ENCODE measurements around the gene CDC42EP1. TPM values are rescaled to one million over a fixed set of nuclear protein-coding genes. Genes with fewer than 3 reads are reported as not detected.
A peak's percentile ranks its signal among the peaks of the same experiment; 100 is the strongest.

CDC42EP1 gene, protein sequence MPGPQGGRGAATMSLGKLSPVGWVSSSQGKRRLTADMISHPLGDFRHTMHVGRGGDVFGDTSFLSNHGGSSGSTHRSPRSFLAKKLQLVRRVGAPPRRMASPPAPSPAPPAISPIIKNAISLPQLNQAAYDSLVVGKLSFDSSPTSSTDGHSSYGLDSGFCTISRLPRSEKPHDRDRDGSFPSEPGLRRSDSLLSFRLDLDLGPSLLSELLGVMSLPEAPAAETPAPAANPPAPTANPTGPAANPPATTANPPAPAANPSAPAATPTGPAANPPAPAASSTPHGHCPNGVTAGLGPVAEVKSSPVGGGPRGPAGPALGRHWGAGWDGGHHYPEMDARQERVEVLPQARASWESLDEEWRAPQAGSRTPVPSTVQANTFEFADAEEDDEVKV
- total RNA-seq (2022) (75.0 and 76.1 TPM in 2 replicates), Bru-seq, nascent RNA (percentile 84 among the genes with signal in this experiment), BruChase-seq, experiment 1, labeled RNA remaining after a 2-hour chase (percentile 86 among the genes with signal in this experiment), BruChase-seq, experiment 2, labeled RNA remaining after a 6-hour chase (percentile 86 among the genes with signal in this experiment)
- long read RNA-seq, transcript CDC42EP1-201 (3 exons, 2,181 nt): major isoform, 64 of 137 reads
- long read RNA-seq, partial matches to known transcripts: 51 of 137 reads
- long read RNA-seq, other reads (novel, unspliced or antisense): 22 of 137 reads

DNA sequence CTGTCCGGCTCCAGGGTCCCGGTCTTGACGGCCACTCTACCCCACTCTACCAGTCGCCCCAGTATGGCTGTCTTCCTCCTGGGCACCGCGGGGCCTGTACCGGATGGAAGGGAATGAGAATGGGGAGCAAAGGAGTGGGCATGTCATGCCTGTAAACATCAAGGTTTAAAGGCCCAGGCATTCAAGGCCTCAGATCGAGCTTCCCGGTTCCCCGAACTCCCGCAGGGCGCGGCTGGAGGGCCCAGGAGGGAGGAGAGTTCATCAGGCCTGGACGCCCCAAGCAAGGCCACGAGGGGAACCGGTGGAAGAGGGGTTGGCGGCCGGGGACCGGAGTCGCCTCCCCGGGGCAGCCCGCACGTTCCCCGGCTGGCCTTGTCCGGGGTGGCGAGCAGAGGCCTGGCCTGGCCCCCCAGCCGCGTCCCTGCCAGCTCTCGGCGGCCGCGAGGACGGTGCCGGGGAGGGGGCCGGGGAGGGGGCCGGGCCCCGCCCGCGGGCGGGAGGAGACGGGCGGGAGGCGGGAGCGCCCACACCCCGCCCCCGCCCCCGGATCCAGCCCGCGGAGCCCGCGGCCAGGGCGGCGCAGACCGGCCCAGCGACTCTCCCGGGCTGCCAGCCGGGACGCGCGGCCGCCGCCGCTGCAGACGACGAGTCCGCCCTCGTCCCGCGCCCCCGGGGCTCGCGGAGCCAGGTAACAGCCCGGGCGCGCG is at the start of gene CDC42EP1:
Gene CDC42EP1 (plus strand): TSS at position 580 of the 707 bp plus-strand sequence. CDS start 5,870 bp downstream, outside the sequence.
- intact Hi-C loops (cut with micrococcal nuclease; ENCODE audit: unreplicated experiment): no loop called here
- no peaks in the 10 kb centered on the region for H3K27me3 ChIP-seq (replicated peaks; ENCODE audit: control insufficient read depth, insufficient read depth, low read length)
- CTCF ChIA-PET: interaction anchor here (0.9 to 1.2 kb wide), 3 partner anchors 9 to 32 kb away, joined by 3 to 4 read pairs (median 3); no protein-coding TSS in a partner anchor
- POLR2A ChIA-PET: interaction anchor here (0.6 to 1.1 kb wide), 5 partner anchors 13 to 65 kb away, joined by 3 to 7 read pairs (median 6); partner anchors contain the start of gene LGALS2
- BruUV-seq (replicated peaks): TSS peak; percentile 67
- Mint-ChIP-seq H3K4me3 (ENCODE audit: unreplicated experiment) (peak within 1 kb of the TSS; percentile 76), H3K4me1 (ENCODE audit: low read depth, unreplicated experiment) (peaks cover 31% of the 10 kb centered on the region), H3K27ac (ENCODE audit: unreplicated experiment) (peak within 1 kb of the TSS; percentile 70), H3K9me3 (ENCODE audit: unreplicated experiment) (no peaks in the 10 kb centered on the region), H3K27me3 (ENCODE audit: insufficient read depth, unreplicated experiment) (no peaks in the 10 kb centered on the region), H3K36me3 (ENCODE audit: insufficient read depth, unreplicated experiment) (peaks cover 38% of the 10 kb centered on the region)
- H3K4me1 ChIP-seq: peaks cover 50% of the 10 kb centered on the region
- H3K36me3 ChIP-seq (ENCODE audit: control insufficient read depth, insufficient read depth, low read length): no peaks in the 10 kb centered on the region
- TF ChIP-seq CTCF (IDR thresholded peaks at IDR 0.05; ENCODE audit: insufficient read depth in 1 of 2, low read depth in 1 of 2, low read length in 1 of 2, severe bottlenecking in 1 of 2, unreplicated experiment in 1 of 2): no peak
- no peaks in the 10 kb centered on the region for H3K9me3 ChIP-seq
- H3K4me3 ChIP-seq (ENCODE audit: low read depth, low read length): peak within 1 kb of the TSS; percentile 81
- DNase-seq: peak; percentile 64 to 75

DNA sequence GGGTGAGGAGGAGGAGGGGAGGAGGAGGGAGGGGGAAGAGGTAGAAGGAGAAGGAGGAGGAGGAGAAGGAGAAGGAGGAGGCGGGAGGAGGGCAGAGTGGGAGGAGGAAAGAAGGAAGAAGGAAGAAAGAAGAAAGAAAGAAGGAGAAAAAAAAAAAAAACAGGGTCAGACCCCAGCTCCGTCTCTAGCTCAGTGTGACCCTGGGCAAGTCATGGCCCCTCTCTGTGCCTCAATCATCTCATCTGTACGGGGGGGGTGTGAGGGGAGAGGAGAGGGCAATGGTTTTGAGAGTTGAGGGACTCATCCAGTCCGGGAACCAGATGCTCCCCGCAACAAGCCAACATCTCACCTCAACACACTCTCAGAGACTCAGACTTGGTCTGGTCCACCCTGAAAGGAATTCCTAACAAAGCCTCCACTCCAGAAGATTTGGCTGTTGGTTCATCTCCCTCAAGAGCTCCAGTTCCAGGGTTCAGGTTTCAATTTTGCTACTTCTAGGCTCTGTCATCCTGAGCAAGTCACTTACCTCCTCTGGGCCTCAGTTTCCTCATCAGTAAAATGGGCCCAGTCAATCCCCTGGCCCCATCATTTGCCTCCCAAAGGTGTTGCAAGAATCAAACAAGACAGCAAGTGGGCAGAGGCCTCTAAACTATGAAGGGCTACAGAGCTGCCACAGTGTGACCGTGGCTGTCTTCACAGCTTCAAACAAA is 48.7 kb upstream of the CDC42EP1 start:
- H3K4me1 ChIP-seq: peaks cover 37% of the 10 kb centered on the region
- DNase-seq: no peak
- ChIA-PET CTCF (interaction anchor here (1.1 to 2.0 kb wide), 5 partner anchors 10 to 132 kb away, joined by 3 to 11 read pairs (median 8); no protein-coding TSS in a partner anchor), POLR2A (interaction anchor here (1.9 kb wide), 1 partner anchor 9 kb away, joined by 15 read pairs; no protein-coding TSS in a partner anchor)
- peaks cover 24% of the 10 kb centered on the region for H3K4me1 Mint-ChIP-seq (ENCODE audit: low read depth, unreplicated experiment)
- no peaks in the 10 kb centered on the region for H3K9me3 ChIP-seq
- no peaks in the 10 kb centered on the region for H3K27me3 ChIP-seq (replicated peaks; ENCODE audit: control insufficient read depth, insufficient read depth, low read length)
- TF ChIP-seq CTCF (IDR thresholded peaks at IDR 0.05; ENCODE audit: insufficient read depth in 1 of 2, low read depth in 1 of 2, low read length in 1 of 2, severe bottlenecking in 1 of 2, unreplicated experiment in 1 of 2): no peak
- H3K27ac Mint-ChIP-seq (ENCODE audit: unreplicated experiment): peak overlapping the region; percentile 58
- peaks cover 35% of the 10 kb centered on the region for H3K36me3 Mint-ChIP-seq (ENCODE audit: insufficient read depth, unreplicated experiment)
- intact Hi-C loops (cut with micrococcal nuclease; ENCODE audit: unreplicated experiment): loop anchor here (1.0 kb wide), 1 partner anchor 9 kb away; no protein-coding TSS in a partner anchor
- H3K4me3 ChIP-seq (ENCODE audit: low read depth, low read length): no peak overlapping the region
- BruUV-seq (replicated peaks): no TSS peak
- H3K4me3 Mint-ChIP-seq (ENCODE audit: unreplicated experiment): no peak overlapping the region
- H3K27me3 Mint-ChIP-seq (ENCODE audit: insufficient read depth, unreplicated experiment): no peaks in the 10 kb centered on the region
- H3K9me3 Mint-ChIP-seq (ENCODE audit: unreplicated experiment): no peaks in the 10 kb centered on the region
- peaks cover 7% of the 10 kb centered on the region; the same call in 1 of the 2 replicates for H3K36me3 ChIP-seq (ENCODE audit: control insufficient read depth, insufficient read depth, low read length)

All from Caco-2 (cell line).